ENCODE data around the gene SPAG5.

SPAG5 gene

GRCh38 chr17:28530926-28531325 is 67.9 kb downstream of the SPAG5 start:
- H3K4me3 ChIP-seq (ENCODE audit: low read length): no peak overlapping the region
- no peaks in the 10 kb centered on the region for H3K36me3 ChIP-seq (ENCODE audit: control insufficient read depth, insufficient read depth, low read length)
- H3K9me3 ChIP-seq (ENCODE audit: control insufficient read depth, insufficient read depth, low read length): no peaks in the 10 kb centered on the region
- H3K4me1 ChIP-seq (ENCODE audit: control insufficient read depth, insufficient read depth, low read length): no peaks in the 10 kb centered on the region
- DNase-seq (ENCODE audit: low read depth, low spot score): no peak
- WGBS (ENCODE audit: insufficient coverage, insufficient read length): no CpG with 5 or more reads among the region's 7 CpGs
- H3K27ac ChIP-seq (ENCODE audit: low read length): no peak overlapping the region
- no peaks in the 10 kb centered on the region for H3K27me3 ChIP-seq (ENCODE audit: control insufficient read depth, insufficient read depth, low read length)

- no CpG with 5 or more reads among the region's 4 CpGs for WGBS (ENCODE audit: insufficient coverage, insufficient read length)
- no peak overlapping the region for H3K27ac ChIP-seq (ENCODE audit: low read length)
- DNase-seq (ENCODE audit: low read depth, low spot score): no peak
- H3K4me1 ChIP-seq (ENCODE audit: control insufficient read depth, insufficient read depth, low read length): no peaks in the 10 kb centered on the region
- no peaks in the 10 kb centered on the region for H3K36me3 ChIP-seq (ENCODE audit: control insufficient read depth, insufficient read depth, low read length)
- no peaks in the 10 kb centered on the region for H3K27me3 ChIP-seq (ENCODE audit: control insufficient read depth, insufficient read depth, low read length)
- H3K4me3 ChIP-seq (ENCODE audit: low read length): no peak overlapping the region
- no peaks in the 10 kb centered on the region for H3K9me3 ChIP-seq (ENCODE audit: control insufficient read depth, insufficient read depth, low read length)
These were observed 68.6 kb downstream of the SPAG5 start for GRCh38 chr17:28530250-28530649.

- H3K9me3 ChIP-seq (ENCODE audit: control insufficient read depth, insufficient read depth, low read length): no peaks in the 10 kb centered on the region
- H3K4me1 ChIP-seq (ENCODE audit: control insufficient read depth, insufficient read depth, low read length): no peaks in the 10 kb centered on the region
- H3K27me3 ChIP-seq (ENCODE audit: control insufficient read depth, insufficient read depth, low read length): no peaks in the 10 kb centered on the region
- WGBS (ENCODE audit: insufficient coverage, insufficient read length): no CpG with 5 or more reads among the region's 3 CpGs
- H3K4me3 ChIP-seq (ENCODE audit: low read length): no peak overlapping the region
- no peak for DNase-seq (ENCODE audit: low read depth, low spot score)
- H3K36me3 ChIP-seq (ENCODE audit: control insufficient read depth, insufficient read depth, low read length): no peaks in the 10 kb centered on the region
- no peak overlapping the region for H3K27ac ChIP-seq (ENCODE audit: low read length)
These were observed 69.8 kb downstream of the SPAG5 start for GRCh38 chr17:28529013-28529400.

GRCh38 chr17:28528327-28529012 is 70.4 kb downstream of the SPAG5 start:
- no CpG with 5 or more reads among the region's 9 CpGs for WGBS (ENCODE audit: insufficient coverage, insufficient read length)
- Histone ChIP-seq H3K36me3 (ENCODE audit: control insufficient read depth, insufficient read depth, low read length) (no peaks in the 10 kb centered on the region), H3K27me3 (ENCODE audit: control insufficient read depth, insufficient read depth, low read length) (no peaks in the 10 kb centered on the region), H3K4me3 (ENCODE audit: low read length) (no peak overlapping the region), H3K9me3 (ENCODE audit: control insufficient read depth, insufficient read depth, low read length) (no peaks in the 10 kb centered on the region), H3K27ac (ENCODE audit: low read length) (no peak overlapping the region), H3K4me1 (ENCODE audit: control insufficient read depth, insufficient read depth, low read length) (no peaks in the 10 kb centered on the region)
- no peak for DNase-seq (ENCODE audit: low read depth, low spot score)

GRCh38 chr17:28527859-28528258 is 71.0 kb downstream of the SPAG5 start:
- H3K9me3 ChIP-seq (ENCODE audit: control insufficient read depth, insufficient read depth, low read length): no peaks in the 10 kb centered on the region
- WGBS (ENCODE audit: insufficient coverage, insufficient read length): no CpG with 5 or more reads among the region's 2 CpGs
- H3K27me3 ChIP-seq (ENCODE audit: control insufficient read depth, insufficient read depth, low read length): no peaks in the 10 kb centered on the region
- DNase-seq (ENCODE audit: low read depth, low spot score): no peak
- H3K27ac ChIP-seq (ENCODE audit: low read length): no peak overlapping the region
- no peaks in the 10 kb centered on the region for H3K36me3 ChIP-seq (ENCODE audit: control insufficient read depth, insufficient read depth, low read length)
- no peaks in the 10 kb centered on the region for H3K4me1 ChIP-seq (ENCODE audit: control insufficient read depth, insufficient read depth, low read length)
- H3K4me3 ChIP-seq (ENCODE audit: low read length): no peak overlapping the region

Measured in iPS DF 6.9 (cell line).